Measurements from ENCODE around the gene KIRREL2.
"Not testable (repeated sequence)": the region's sequence is repeated elsewhere in the genome, so short reads cannot be mapped to it uniquely, and the experiment has no call there.

Gene KIRREL2

DNA sequence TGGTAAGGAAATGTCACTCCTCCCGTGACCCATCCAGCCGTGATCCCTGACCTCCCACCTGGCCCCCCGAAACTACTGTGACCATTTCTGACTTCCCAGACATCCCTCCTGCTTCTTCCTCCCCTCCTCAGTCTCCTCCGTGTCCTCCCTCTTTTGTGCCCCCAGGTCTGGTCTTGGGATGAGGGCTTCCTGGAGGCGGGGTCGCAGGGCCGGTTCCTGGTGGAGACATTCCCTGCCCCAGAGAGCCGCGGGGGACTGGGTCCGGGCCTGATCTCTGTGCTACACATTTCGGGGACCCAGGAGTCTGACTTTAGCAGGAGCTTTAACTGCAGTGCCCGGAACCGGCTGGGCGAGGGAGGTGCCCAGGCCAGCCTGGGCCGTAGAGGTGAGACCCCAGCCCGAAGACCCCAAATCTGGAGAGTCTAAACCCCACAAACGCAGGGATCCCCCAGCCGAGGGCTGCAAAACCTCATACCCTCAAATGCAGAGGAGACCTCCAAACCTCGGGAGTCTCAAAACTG is 5.0 kb downstream of the KIRREL2 start:
- TF ChIP-seq, protein P1, sequence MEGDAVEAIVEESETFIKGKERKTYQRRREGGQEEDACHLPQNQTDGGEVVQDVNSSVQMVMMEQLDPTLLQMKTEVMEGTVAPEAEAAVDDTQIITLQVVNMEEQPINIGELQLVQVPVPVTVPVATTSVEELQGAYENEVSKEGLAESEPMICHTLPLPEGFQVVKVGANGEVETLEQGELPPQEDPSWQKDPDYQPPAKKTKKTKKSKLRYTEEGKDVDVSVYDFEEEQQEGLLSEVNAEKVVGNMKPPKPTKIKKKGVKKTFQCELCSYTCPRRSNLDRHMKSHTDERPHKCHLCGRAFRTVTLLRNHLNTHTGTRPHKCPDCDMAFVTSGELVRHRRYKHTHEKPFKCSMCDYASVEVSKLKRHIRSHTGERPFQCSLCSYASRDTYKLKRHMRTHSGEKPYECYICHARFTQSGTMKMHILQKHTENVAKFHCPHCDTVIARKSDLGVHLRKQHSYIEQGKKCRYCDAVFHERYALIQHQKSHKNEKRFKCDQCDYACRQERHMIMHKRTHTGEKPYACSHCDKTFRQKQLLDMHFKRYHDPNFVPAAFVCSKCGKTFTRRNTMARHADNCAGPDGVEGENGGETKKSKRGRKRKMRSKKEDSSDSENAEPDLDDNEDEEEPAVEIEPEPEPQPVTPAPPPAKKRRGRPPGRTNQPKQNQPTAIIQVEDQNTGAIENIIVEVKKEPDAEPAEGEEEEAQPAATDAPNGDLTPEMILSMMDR (conservative IDR thresholded peaks at IDR 0.05; ENCODE audit: low read length), result no peak
- no peak overlapping the region for H3K4me3 ChIP-seq (ENCODE audit: low read length)

DNA sequence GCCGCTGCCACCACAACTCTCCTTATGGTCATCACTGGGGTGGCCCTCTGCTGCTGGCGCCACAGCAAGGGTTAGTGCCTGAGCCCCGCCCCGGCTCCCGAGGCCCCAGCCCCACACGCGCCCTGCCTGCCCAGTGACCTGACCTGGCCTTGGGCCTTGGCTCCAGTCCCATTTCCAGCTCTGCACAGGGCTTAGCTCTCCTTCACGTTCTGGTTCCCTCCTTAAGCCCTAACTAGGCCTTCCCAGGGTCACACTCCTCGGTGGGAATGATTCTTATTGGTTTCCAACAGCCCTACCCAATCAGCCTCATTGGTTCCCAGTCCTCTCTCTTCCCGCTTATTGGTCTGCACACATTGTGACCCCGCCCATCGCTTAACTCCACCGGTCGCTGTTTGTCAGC is 5.8 kb downstream of the KIRREL2 start:
- no peak overlapping the region for H3K4me3 ChIP-seq (ENCODE audit: low read length)
- no peak for DNase-seq (ENCODE audit: low read depth)
- TF ChIP-seq, protein P1 (conservative IDR thresholded peaks at IDR 0.05; ENCODE audit: low read length), result no peak

More for the DNA sequence above, 5.0 kb downstream of the KIRREL2 start:
- DNase-seq (ENCODE audit: low read depth), result no peak

DNA sequence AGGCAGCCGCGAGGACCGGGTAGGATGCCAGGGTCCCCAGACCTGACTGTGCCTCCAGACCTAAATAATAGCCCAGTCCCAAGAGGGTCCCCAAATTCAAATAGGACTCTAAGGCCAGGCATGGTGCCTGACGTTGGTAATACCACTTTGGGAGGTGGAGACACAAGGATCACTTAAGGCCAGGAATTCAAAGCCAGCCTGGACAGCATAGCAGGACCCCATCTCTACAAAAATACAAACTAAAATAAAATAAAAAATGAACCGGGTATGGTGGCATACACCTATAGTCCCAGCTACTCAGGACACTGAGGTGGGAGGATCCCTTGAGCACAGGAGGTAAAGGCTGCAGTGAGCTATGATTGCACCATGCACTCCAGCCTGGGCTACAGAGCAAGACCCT is 6.3 kb downstream of the KIRREL2 start:
- no peak overlapping the region for H3K4me3 ChIP-seq (ENCODE audit: low read length)
- TF ChIP-seq, protein P1 (conservative IDR thresholded peaks at IDR 0.05; ENCODE audit: low read length), result no peak
- no peak for DNase-seq (ENCODE audit: low read depth)

DNA sequence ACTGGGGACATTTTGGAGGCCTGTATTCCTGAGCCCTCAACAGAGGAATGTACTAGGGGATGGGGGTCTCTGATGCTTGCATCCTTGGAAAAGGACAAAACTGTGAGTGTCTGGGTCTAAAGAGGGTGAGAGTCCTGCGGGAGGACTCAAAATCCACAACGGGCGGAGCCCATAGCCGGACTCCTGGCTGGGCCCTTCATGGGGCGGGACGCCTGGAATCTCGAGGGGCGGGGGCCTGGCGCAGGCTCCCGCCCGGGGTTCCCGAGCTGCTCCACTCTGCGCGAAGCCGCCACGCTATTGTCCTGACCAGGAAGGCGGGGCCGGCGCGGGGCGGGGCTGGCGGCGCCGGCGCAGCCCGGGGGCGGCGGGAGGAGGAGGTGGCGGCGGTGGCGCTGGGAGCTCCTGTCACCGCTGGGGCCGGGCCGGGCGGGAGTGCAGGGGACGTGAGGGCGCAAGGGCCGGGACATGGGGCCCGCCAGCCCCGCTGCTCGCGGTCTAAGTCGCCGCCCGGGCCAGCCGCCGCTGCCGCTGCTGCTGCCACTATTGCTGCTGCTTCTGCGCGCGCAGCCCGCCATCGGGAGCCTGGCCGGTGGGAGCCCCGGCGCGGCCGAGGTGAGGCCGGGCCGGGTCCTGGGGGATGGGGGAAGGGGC is 11.6 kb downstream of the KIRREL2 start, which contains the start of gene APLP1:
APLP1 (plus strand) TSS at position 403 of the 651 bp plus-strand sequence; CDS start at position 466, 63 bp downstream.
- H3K4me3 ChIP-seq (ENCODE audit: low read length), result peak within 1 kb of the TSS; percentile 39
- TF ChIP-seq, protein P1 (conservative IDR thresholded peaks at IDR 0.05; ENCODE audit: low read length), result no peak
- peak; percentile 39 for DNase-seq (ENCODE audit: low read depth)

DNA sequence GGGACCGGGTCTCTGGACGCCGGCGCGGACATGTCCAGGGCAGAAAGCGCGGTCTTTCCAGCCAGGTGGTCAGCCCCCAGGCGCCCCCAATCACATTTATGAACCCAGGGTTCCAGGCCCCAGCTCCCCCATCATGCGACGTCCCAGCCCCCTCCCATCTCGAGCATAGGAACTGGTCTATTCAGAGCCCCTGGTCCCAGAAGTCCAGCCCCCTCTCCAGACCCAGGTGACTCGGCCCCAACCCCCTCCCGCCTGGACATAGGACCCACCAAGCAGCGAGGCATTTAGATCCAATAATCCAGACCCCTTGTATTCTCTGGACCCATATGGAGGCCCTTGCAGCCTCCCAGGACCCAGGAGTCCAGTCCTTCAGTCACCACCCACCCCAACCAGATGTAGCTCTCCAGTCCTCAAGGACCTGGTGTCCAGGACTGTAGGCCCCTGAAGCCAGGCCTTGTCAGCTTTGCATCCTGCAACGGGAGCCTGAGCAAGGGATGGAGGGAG is 12.2 kb downstream of the KIRREL2 start:
- DNase-seq (ENCODE audit: low read depth), result no peak
- TF ChIP-seq, protein P1 (conservative IDR thresholded peaks at IDR 0.05; ENCODE audit: low read length), result no peak
- H3K4me3 ChIP-seq (ENCODE audit: low read length), result peak overlapping the region; percentile 39

DNA sequence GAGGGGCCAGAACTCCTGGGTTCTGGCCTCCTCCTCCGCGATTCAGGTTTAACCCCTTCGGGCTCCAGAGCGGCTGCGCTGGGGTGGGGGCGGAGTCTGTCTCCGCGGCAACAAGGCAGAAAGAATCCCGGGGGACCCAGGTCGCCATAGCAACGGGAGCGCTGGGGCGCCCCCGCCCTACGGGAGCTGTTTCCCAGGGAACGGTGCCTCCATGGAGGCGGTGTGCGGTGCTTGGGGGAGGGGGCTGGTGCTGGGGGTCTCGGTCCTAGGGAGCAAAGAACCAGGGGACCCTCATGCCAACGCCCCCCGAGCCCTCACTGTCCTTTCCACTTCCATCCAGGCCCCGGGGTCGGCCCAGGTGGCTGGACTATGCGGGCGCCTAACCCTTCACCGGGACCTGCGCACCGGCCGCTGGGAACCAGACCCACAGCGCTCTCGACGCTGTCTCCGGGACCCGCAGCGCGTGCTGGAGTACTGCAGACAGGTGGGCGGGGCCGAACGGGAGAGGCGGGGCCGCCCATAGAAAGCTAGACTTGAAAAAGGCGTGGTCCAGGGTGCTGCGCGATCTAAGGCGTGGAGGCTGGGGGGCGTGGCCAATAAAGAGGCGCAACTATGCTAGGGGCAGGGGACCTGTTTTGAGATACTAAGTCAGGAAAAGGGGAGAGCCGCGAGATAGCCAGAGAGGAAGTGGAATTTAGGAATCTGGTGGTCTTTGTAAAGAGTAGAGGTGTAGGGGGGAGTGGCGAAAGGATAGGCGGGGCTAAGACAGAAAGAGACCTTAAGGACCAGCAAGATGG is 12.8 kb downstream of the KIRREL2 start:
- DNase-seq (ENCODE audit: low read depth), result peak; percentile 54
- H3K4me3 ChIP-seq (ENCODE audit: low read length), result peak overlapping the region; percentile 20; the same call in 1 of the 2 replicates
- TF ChIP-seq, protein P1 (conservative IDR thresholded peaks at IDR 0.05; ENCODE audit: low read length), result no peak

DNA sequence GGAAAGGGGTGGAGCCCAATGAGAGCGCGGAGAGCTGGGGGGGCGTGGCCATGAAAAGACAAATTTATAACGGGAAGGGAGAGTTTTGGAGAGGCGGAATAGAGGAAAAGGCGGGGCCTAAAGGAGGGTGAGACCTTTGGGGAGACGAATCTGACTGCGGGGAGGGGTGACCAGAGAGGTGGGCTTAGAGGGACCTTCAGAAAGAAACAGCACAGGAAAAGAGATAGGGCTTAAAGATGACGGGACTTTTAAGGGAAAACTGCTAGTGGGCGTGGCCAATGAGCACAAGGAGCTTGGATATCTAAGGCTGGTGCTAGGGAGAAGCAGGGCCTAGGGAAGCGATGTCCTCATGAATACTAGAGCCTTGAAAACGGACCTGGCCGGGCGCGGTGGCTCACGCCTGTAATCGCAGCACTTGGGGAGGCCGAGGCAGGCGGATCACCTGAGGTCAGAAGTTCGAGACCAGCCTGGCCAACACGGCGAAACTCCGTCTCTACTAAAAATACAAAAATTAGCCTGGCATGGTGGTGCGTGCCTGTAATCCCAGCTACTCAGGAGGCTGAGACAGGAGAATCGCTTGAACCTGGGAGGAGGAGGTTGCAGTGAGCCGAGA is 13.5 kb downstream of the KIRREL2 start:
- not testable (repeated sequence) for DNase-seq (ENCODE audit: low read depth); H3K4me3 ChIP-seq (ENCODE audit: low read length)
